ENCODE results near the gene CPEB3.

DNA sequence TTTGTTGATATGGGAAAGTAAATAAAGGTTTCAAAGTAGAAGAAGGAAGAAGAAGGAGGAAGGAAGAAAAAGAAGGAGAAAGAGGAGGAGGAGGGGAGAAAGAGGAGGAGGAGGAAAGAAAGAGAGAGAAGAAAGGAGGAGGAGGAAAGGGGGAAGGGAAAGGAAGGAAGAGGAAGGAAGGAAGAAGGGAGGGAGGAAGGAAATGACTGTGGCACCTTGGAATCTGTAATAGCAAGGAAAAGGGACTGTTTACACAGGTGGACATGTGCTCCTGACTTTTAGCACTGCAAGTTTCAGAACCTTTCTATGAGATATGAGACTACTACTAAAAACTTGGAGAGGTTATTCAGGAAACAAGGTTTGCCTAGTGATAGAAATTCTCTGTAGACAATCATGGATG is 214.2 kb downstream of the CPEB3 start:
- no peak for TF ChIP-seq POLR2A (IDR thresholded peaks at IDR 0.05)
- TF ChIP-seq, protein P1, sequence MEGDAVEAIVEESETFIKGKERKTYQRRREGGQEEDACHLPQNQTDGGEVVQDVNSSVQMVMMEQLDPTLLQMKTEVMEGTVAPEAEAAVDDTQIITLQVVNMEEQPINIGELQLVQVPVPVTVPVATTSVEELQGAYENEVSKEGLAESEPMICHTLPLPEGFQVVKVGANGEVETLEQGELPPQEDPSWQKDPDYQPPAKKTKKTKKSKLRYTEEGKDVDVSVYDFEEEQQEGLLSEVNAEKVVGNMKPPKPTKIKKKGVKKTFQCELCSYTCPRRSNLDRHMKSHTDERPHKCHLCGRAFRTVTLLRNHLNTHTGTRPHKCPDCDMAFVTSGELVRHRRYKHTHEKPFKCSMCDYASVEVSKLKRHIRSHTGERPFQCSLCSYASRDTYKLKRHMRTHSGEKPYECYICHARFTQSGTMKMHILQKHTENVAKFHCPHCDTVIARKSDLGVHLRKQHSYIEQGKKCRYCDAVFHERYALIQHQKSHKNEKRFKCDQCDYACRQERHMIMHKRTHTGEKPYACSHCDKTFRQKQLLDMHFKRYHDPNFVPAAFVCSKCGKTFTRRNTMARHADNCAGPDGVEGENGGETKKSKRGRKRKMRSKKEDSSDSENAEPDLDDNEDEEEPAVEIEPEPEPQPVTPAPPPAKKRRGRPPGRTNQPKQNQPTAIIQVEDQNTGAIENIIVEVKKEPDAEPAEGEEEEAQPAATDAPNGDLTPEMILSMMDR (IDR thresholded peaks at IDR 0.05 in 8 of 11, conservative IDR thresholded peaks at IDR 0.05 in 3 of 11): no peak
